Loucy (cell line): ENCODE measurements around the gene LAP3.

Experiments used
- H2AFZ ChIP-seq: fragments of 200-600 bp; sonication (generic); 2 replicates; pipeline ENCODE4 v1.6.0; 2016; ENCODE audit warnings: antibody characterized with exemption, mild to moderate bottlenecking, low read length, moderate library complexity
- H3F3A ChIP-seq: fragments of 200-600 bp; 2 replicates; pipeline ENCODE4 v1.6.0; 2016; ENCODE audit warnings: antibody characterized with exemption, low read depth, mild to moderate bottlenecking
- H3K27me3 ChIP-seq: fragments of 200-600 bp; sonication (generic); 2 replicates; pipeline ENCODE4 v1.6.1; 2014; ENCODE audit warnings: low read length, mild to moderate bottlenecking; ENCODE audit not compliant: insufficient read depth, poor library complexity, severe bottlenecking
- H3K36me3 ChIP-seq: fragments of 200-600 bp; sonication (generic); 2 replicates; pipeline ENCODE4 v1.6.1; 2016; ENCODE audit warnings: low read length; ENCODE audit not compliant: insufficient read depth
- H3K4me1 ChIP-seq: fragments of 200-600 bp; sonication (generic); 2 replicates; pipeline ENCODE4 v1.5.1; 2014; ENCODE audit warnings: low read length, mild to moderate bottlenecking; ENCODE audit not compliant: insufficient read depth, poor library complexity, severe bottlenecking
- H3K4me2 ChIP-seq: fragments of 200-600 bp; sonication (generic); 2 replicates; pipeline ENCODE4 v1.6.0; 2014; ENCODE audit warnings: antibody characterized with exemption, low read length, low read depth, mild to moderate bottlenecking; ENCODE audit not compliant: poor library complexity, severe bottlenecking
- H3K4me3 ChIP-seq: fragments of 200-600 bp; sonication (generic); 2 replicates; pipeline ENCODE4 v1.5.1; 2014; ENCODE audit warnings: low read length, mild to moderate bottlenecking, mixed read lengths; ENCODE audit not compliant: poor library complexity, severe bottlenecking
- H3K79me2 ChIP-seq: fragments of 200-600 bp; sonication (generic); 2 replicates; pipeline ENCODE4 v1.6.1; 2014; ENCODE audit warnings: low read length; ENCODE audit not compliant: insufficient read depth
- H3K9ac ChIP-seq: fragments of 200-600 bp; sonication (generic); 2 replicates; pipeline ENCODE4 v1.6.0; 2014; ENCODE audit warnings: mild to moderate bottlenecking, low read depth, low read length, moderate library complexity; ENCODE audit not compliant: poor library complexity, severe bottlenecking
- H3K9me2 ChIP-seq: fragments of 200-600 bp; sonication (generic); replicated peaks from 2 replicates; pipeline ENCODE4 v1.6.1; 2016; ENCODE audit warnings: low read depth, low read length, mixed read lengths
- H3K9me3 ChIP-seq: fragments of 200-600 bp; sonication (generic); 2 replicates; pipeline ENCODE4 v1.6.1; 2014; ENCODE audit warnings: mild to moderate bottlenecking, antibody characterized with exemption, low read length, low read depth; ENCODE audit not compliant: insufficient read depth
- H4K20me1 ChIP-seq: fragments of 200-600 bp; sonication (generic); 2 replicates; pipeline ENCODE4 v1.6.0; 2014; ENCODE audit warnings: antibody characterized with exemption, low read length, mild to moderate bottlenecking; ENCODE audit not compliant: insufficient read depth, poor library complexity, severe bottlenecking
- EZH2phosphoT487 ChIP-seq: fragments of 200-600 bp; IDR thresholded peaks from 2 replicates; pipeline ENCODE4 v1.6.1; 2018; ENCODE audit warnings: antibody characterized with exemption, mild to moderate bottlenecking, moderate library complexity, borderline replicate concordance
- TF ChIP-seq, protein P1 (sequence below): fragments of 200-600 bp; sonication (generic); conservative IDR thresholded peaks from 2 replicates; pipeline ENCODE4 v1.5.1; 2014; ENCODE audit warnings: mild to moderate bottlenecking, antibody characterized with exemption, low read length

The LAP3 gene

DNA sequence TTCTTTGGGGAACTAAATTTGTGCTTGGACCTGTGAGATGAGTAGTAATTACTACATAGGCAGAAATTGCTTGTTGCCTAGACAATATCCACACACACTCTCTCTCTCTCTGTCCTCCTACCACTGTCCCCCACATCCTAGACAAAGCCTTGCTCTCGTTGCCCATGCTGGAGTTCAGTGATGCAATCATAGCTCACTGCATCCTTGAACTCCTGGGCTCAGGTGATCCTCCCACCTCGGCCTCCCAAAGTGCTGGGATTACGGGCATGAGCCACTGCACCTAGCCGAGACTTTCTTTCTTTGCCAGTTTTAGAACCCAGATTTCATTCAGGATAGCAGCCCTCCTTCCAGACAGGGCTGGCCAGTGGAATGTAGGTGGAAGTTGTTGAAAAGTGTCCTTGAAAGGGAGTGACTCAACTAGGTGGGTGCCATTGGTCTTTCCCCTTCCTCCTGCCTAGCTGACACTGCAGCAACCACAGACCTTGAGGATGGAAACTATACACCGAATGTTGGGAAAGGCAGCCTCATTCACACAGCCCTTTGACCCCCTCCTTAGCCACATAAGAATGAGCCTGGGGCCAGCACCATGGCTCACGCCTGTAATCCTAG lies 16.8 kb upstream of the LAP3 start:
- no peaks in the 10 kb centered on the region for H3F3A ChIP-seq
- H2AFZ ChIP-seq, result no peak overlapping the region
- no peak overlapping the region for H3K4me2 ChIP-seq
- no peak overlapping the region for H3K9ac ChIP-seq
- no peaks in the 10 kb centered on the region for H3K9me2 ChIP-seq
- no peaks in the 10 kb centered on the region for H3K27me3 ChIP-seq
- TF ChIP-seq, protein P1, sequence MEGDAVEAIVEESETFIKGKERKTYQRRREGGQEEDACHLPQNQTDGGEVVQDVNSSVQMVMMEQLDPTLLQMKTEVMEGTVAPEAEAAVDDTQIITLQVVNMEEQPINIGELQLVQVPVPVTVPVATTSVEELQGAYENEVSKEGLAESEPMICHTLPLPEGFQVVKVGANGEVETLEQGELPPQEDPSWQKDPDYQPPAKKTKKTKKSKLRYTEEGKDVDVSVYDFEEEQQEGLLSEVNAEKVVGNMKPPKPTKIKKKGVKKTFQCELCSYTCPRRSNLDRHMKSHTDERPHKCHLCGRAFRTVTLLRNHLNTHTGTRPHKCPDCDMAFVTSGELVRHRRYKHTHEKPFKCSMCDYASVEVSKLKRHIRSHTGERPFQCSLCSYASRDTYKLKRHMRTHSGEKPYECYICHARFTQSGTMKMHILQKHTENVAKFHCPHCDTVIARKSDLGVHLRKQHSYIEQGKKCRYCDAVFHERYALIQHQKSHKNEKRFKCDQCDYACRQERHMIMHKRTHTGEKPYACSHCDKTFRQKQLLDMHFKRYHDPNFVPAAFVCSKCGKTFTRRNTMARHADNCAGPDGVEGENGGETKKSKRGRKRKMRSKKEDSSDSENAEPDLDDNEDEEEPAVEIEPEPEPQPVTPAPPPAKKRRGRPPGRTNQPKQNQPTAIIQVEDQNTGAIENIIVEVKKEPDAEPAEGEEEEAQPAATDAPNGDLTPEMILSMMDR, result no peak
- TF ChIP-seq EZH2phosphoT487, result no peak
- no peaks in the 10 kb centered on the region for H3K36me3 ChIP-seq
- H3K9me3 ChIP-seq, result no peaks in the 10 kb centered on the region
- H3K4me3 ChIP-seq, result no peak overlapping the region
- no peaks in the 10 kb centered on the region for H3K4me1 ChIP-seq
- no peaks in the 10 kb centered on the region for H3K79me2 ChIP-seq
- H4K20me1 ChIP-seq, result no peaks in the 10 kb centered on the region

DNA sequence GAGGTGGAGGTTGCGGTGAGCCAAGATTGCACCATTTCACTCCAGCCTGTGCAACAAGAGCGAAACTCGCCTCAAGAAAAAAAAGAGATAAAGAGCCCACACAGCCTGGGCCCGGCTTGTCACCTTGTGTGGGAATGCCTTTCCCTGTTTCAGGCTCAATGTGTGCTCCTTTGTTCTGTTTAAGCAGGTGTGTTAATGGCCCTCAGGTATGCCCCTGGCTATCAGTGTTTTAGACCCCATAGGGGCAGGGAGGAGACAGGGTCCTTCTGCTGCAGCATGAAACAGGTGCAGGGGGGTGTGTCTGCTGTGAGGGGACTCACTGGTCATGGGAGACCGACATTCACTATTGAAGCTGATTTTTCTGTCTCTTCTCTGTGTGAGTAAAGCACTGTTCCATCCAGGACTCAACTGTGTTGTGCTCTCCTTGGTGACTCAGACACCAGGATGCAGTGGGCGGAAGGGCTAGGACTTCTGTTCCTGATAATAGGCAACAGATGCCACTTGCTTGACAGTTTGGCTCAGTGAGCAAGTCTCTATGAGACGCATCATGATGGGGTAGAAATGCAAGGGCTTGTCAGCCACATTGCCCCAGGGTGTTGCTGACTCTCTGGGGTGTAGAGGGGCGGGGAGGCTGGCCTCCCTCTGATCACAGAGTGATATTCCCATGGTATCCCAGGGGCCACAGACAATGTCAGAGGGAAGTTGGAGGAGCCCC lies 15.6 kb upstream of the LAP3 start:
- no peaks in the 10 kb centered on the region for H3K9me2 ChIP-seq
- TF ChIP-seq, protein P1, result no peak
- TF ChIP-seq EZH2phosphoT487, result no peak
- H3K36me3 ChIP-seq, result no peaks in the 10 kb centered on the region
- no peaks in the 10 kb centered on the region for H4K20me1 ChIP-seq
- H3F3A ChIP-seq, result no peaks in the 10 kb centered on the region
- no peak overlapping the region for H3K9ac ChIP-seq
- no peaks in the 10 kb centered on the region for H3K4me1 ChIP-seq
- no peaks in the 10 kb centered on the region for H3K79me2 ChIP-seq
- H3K27me3 ChIP-seq, result no peaks in the 10 kb centered on the region
- no peak overlapping the region for H2AFZ ChIP-seq
- no peak overlapping the region for H3K4me3 ChIP-seq
- H3K4me2 ChIP-seq, result no peak overlapping the region
- no peaks in the 10 kb centered on the region for H3K9me3 ChIP-seq

DNA sequence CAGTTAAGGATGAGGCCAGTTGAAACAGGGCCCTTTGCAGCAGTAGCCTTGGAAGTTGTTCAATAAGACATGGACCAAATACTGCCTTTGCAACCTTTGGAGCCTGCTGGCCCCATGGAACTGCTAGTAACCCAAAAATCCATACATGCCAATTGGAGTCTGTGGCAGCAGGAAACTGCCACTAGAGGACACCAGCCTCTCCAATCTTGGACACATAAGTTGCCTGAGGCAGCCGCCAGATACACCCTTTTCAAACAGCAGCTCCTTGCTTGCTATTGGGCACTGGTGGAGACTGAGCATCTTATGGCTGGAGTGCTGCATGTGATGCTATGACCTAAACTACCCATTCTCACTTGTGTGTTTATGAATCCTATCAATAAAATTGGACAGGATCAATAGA lies 14.8 kb upstream of the LAP3 start:
- Histone ChIP-seq H3K4me3 (no peak overlapping the region), H3K79me2 (no peaks in the 10 kb centered on the region), H3K4me1 (no peaks in the 10 kb centered on the region), H3K27me3 (no peaks in the 10 kb centered on the region), H3K36me3 (no peaks in the 10 kb centered on the region), H3K9ac (no peak overlapping the region), H3K9me3 (no peaks in the 10 kb centered on the region), H3F3A (no peaks in the 10 kb centered on the region), H3K9me2 (no peaks in the 10 kb centered on the region), H2AFZ (no peak overlapping the region), H4K20me1 (no peaks in the 10 kb centered on the region), H3K4me2 (no peak overlapping the region)
- TF ChIP-seq, protein P1, result peak; percentile 35; the same call in 1 of the 2 replicates
- TF ChIP-seq EZH2phosphoT487, result no peak
